HG02759 (cell line): Measurements from ENCODE around the gene VCAM1.

Experiments used
- ATAC-seq: cut with Tn5 transposase; IDR thresholded peaks from one replicate; pipeline ENCODE4 v1.9.1; 2021; ENCODE audit warnings: mild to moderate bottlenecking, moderate library complexity; ENCODE audit not compliant: unreplicated experiment

Gene VCAM1

GRCh38 chr1:100721526-100722207, 2.1 kb downstream of the VCAM1 start:
- ATAC-seq: no peak

- no peak for ATAC-seq
Observed at GRCh38 chr1:100722221-100722620, 2.7 kb downstream of the VCAM1 start.

GRCh38 chr1:100724281-100724680, 4.7 kb downstream of the VCAM1 start:
- no peak for ATAC-seq

GRCh38 chr1:100730130-100730529, 10.6 kb downstream of the VCAM1 start:
- ATAC-seq: no peak

GRCh38 chr1:100731309-100731708, 11.8 kb downstream of the VCAM1 start:
- no peak for ATAC-seq

GRCh38 chr1:100731758-100732157, 12.2 kb downstream of the VCAM1 start:
- ATAC-seq: no peak

- ATAC-seq: no peak
Observed at GRCh38 chr1:100734676-100735075, 15.1 kb downstream of the VCAM1 start.

- no peak for ATAC-seq
Observed at GRCh38 chr1:100735244-100735643, 15.7 kb downstream of the VCAM1 start.

GRCh38 chr1:100736324-100736723, 16.8 kb downstream of the VCAM1 start:
- no peak for ATAC-seq

GRCh38 chr1:100736746-100737145, 17.2 kb downstream of the VCAM1 start:
- ATAC-seq: no peak

- no peak for ATAC-seq
Observed at GRCh38 chr1:100746542-100746932, 27.0 kb downstream of the VCAM1 start.

- ATAC-seq: no peak
Observed at GRCh38 chr1:100747771-100748170, 28.2 kb downstream of the VCAM1 start.

GRCh38 chr1:100750005-100750885, 30.7 kb downstream of the VCAM1 start:
- ATAC-seq: no peak

GRCh38 chr1:100752791-100753190, 33.2 kb downstream of the VCAM1 start:
- ATAC-seq: no peak

- ATAC-seq: no peak
Observed at GRCh38 chr1:100757946-100758345, 38.4 kb downstream of the VCAM1 start.

GRCh38 chr1:100759188-100759587, 39.6 kb downstream of the VCAM1 start:
- no peak for ATAC-seq

- ATAC-seq: no peak
Observed at GRCh38 chr1:100760511-100760910, 41.0 kb downstream of the VCAM1 start.

- ATAC-seq: no peak
Observed at GRCh38 chr1:100762461-100762860, 42.9 kb downstream of the VCAM1 start.

- no peak for ATAC-seq
Observed at GRCh38 chr1:100767176-100767890, 47.8 kb downstream of the VCAM1 start.

- ATAC-seq: no peak
Observed at GRCh38 chr1:100769323-100769722, 49.8 kb downstream of the VCAM1 start.

- no peak for ATAC-seq
Observed at GRCh38 chr1:100769906-100770646, 50.5 kb downstream of the VCAM1 start.
